HEK293 (cell line): ENCODE measurements around the gene ZCWPW1.

ENCODE experiments used
- BCL6B ChIP-seq: fragments of 450-650 bp; formaldehyde crosslinking; IDR thresholded peaks from 2 replicates; pipeline ENCODE4 v1.5.1; 2017; ENCODE audit warnings: missing biosample characterization, missing genetic modification characterization
- CTCF ChIP-seq: fragments of 450-650 bp; formaldehyde crosslinking; IDR thresholded peaks from 2 replicates; pipeline ENCODE4 v1.5.1; 2016; ENCODE audit warnings: missing biosample characterization, missing genetic modification characterization
- GFI1B ChIP-seq: fragments of 450-650 bp; formaldehyde crosslinking; IDR thresholded peaks from 2 replicates; pipeline ENCODE4 v1.5.1; 2016; ENCODE audit warnings: missing biosample characterization, missing genetic modification characterization
- GLI4 ChIP-seq: fragments of 450-650 bp; formaldehyde crosslinking; IDR thresholded peaks from 2 replicates; pipeline ENCODE4 v1.5.1; 2016; ENCODE audit warnings: missing biosample characterization, missing genetic modification characterization
- HOXD13 ChIP-seq: sonication (generic); formaldehyde crosslinking; IDR thresholded peaks from 2 replicates; pipeline ENCODE4 v1.8.0; 2022; ENCODE audit warnings: missing genetic modification reagents, borderline replicate concordance
- KLF17 ChIP-seq: fragments of 450-650 bp; formaldehyde crosslinking; IDR thresholded peaks from 2 replicates; pipeline ENCODE4 v1.5.1; 2016; ENCODE audit warnings: missing biosample characterization, missing genetic modification characterization
- KLF8 ChIP-seq: fragments of 450-650 bp; formaldehyde crosslinking; IDR thresholded peaks from 2 replicates; pipeline ENCODE4 v1.5.1; 2016; ENCODE audit warnings: missing biosample characterization, missing genetic modification characterization
- PATZ1 ChIP-seq: fragments of 450-650 bp; formaldehyde crosslinking; IDR thresholded peaks from 2 replicates; pipeline ENCODE4 v1.5.1; 2016; ENCODE audit warnings: missing biosample characterization, missing genetic modification characterization
- REPIN1 ChIP-seq: fragments of 450-650 bp; formaldehyde crosslinking; IDR thresholded peaks from 2 replicates; pipeline ENCODE4 v1.5.1; 2017; ENCODE audit warnings: missing biosample characterization, missing genetic modification characterization, low read depth
- REST ChIP-seq: fragments of 450-650 bp; formaldehyde crosslinking; IDR thresholded peaks from 2 replicates; pipeline ENCODE4 v1.5.1; 2016; ENCODE audit warnings: missing biosample characterization, missing genetic modification characterization
- SCRT1 ChIP-seq: fragments of 450-650 bp; formaldehyde crosslinking; IDR thresholded peaks from 2 replicates; pipeline ENCODE4 v1.5.1; 2016; ENCODE audit warnings: missing biosample characterization, missing genetic modification characterization, borderline replicate concordance
- ZNF138 ChIP-seq: fragments of 450-650 bp; formaldehyde crosslinking; IDR thresholded peaks from 2 replicates; pipeline ENCODE4 v1.5.1; 2016; ENCODE audit warnings: missing biosample characterization, missing genetic modification characterization, borderline replicate concordance
- ZNF16 ChIP-seq: fragments of 450-650 bp; formaldehyde crosslinking; IDR thresholded peaks from 2 replicates; pipeline ENCODE4 v1.5.1; 2016; ENCODE audit warnings: low read depth, missing biosample characterization, missing genetic modification characterization
- ZNF19 ChIP-seq: fragments of 450-650 bp; formaldehyde crosslinking; IDR thresholded peaks from 2 replicates; pipeline ENCODE4; 2016; ENCODE audit warnings: missing biosample characterization, missing genetic modification characterization, low read depth
- ZNF350 ChIP-seq: fragments of 450-650 bp; formaldehyde crosslinking; IDR thresholded peaks from 2 replicates; pipeline ENCODE4 v1.5.0; 2017; ENCODE audit warnings: missing biosample characterization, mild to moderate bottlenecking, missing genetic modification characterization
- ZNF394 ChIP-seq: fragments of 450-650 bp; formaldehyde crosslinking; IDR thresholded peaks from 2 replicates; pipeline ENCODE4 v1.5.1; 2016; ENCODE audit warnings: missing biosample characterization, missing genetic modification characterization, mild to moderate bottlenecking, moderate library complexity, borderline replicate concordance
- ZNF433 ChIP-seq: fragments of 450-650 bp; formaldehyde crosslinking; IDR thresholded peaks from 2 replicates; pipeline ENCODE4 v1.5.1; 2016; ENCODE audit warnings: missing biosample characterization, missing genetic modification characterization, low read depth
- ZNF513 ChIP-seq: fragments of 450-650 bp; IDR thresholded peaks from 2 replicates; pipeline ENCODE4 v1.5.1; 2018; ENCODE audit warnings: missing biosample characterization, missing genetic modification characterization
- ZNF580 ChIP-seq: fragments of 450-650 bp; formaldehyde crosslinking; IDR thresholded peaks from 2 replicates; pipeline ENCODE4 v1.5.1; 2016; ENCODE audit warnings: missing biosample characterization, missing genetic modification characterization
- ZNF645 ChIP-seq: fragments of 450-650 bp; formaldehyde crosslinking; IDR thresholded peaks from 2 replicates; pipeline ENCODE4; 2016; ENCODE audit warnings: missing biosample characterization, missing genetic modification characterization
- ZNF707 ChIP-seq: fragments of 450-650 bp; formaldehyde crosslinking; IDR thresholded peaks from 2 replicates; pipeline ENCODE4 v1.5.1; 2016; ENCODE audit warnings: missing biosample characterization, missing genetic modification characterization
- ZSCAN5A ChIP-seq: fragments of 450-650 bp; formaldehyde crosslinking; IDR thresholded peaks from 2 replicates; pipeline ENCODE4 v1.5.1; 2016; ENCODE audit warnings: missing biosample characterization, missing genetic modification characterization

The ZCWPW1 gene

GRCh38 chr7:100428199-100428966 lies at the start of gene ZCWPW1 (continued):
- TF ChIP-seq PATZ1 (peak; percentile 99), ZNF138 (tag by site-specific recombination) (no peak), ZNF707 (tag by site-specific recombination) (no peak), ZNF16 (tag by site-specific recombination) (no peak), SCRT1 (no peak; the same call in 1 of the 2 replicates), GLI4 (peak; percentile 94; the same call in 1 of the 2 replicates), ZNF645 (peak; percentile 70; the same call in 1 of the 2 replicates), ZSCAN5A (tag by site-specific recombination) (0 out of 2 replicates have a peak, but pooled peaks have one; percentile 85), KLF8 (peak; percentile 93), ZNF394 (tag by site-specific recombination) (peak; percentile 65; the same call in 1 of the 2 replicates), BCL6B (tag by site-specific recombination) (no peak; the same call in 1 of the 2 replicates), ZNF580 (tag by site-specific recombination) (0 out of 2 replicates have a peak, but pooled peaks have one; percentile 4), GFI1B (tag by site-specific recombination) (peak; percentile 68), ZNF513 (tag by site-specific recombination) (0 out of 2 replicates have a peak, but pooled peaks have one; percentile 51), ZNF433 (tag by site-specific recombination) (no peak), ZNF350 (tag by site-specific recombination) (no peak), KLF17 (tag by site-specific recombination) (peak; percentile 79), CTCF (tag by site-specific recombination) (peak; percentile 28; the same call in 1 of the 2 replicates), REST (peak; percentile 55; the same call in 1 of the 2 replicates), REPIN1 (tag by site-specific recombination) (no peak), HOXD13 (CRISPR knock-in tag) (no peak), ZNF19 (no peak)
